ENCODE results near the gene MTHFD1L. TPM values are rescaled to one million over a fixed set of nuclear protein-coding genes. Genes with fewer than 3 reads are reported as not detected.

MTHFD1L gene
- total and polyA plus RNA-seq, 2 donors (not counting 1 experiment from before 2014, with no cell fraction given) = 36.1 to 48.9 TPM

GRCh38 chr6:150877928-150878327 is 12.4 kb downstream of the MTHFD1L start:
- Histone ChIP-seq H3K79me2 (ENCODE audit: control insufficient read depth, insufficient read depth, low read length) (peaks cover 44% of the 10 kb centered on the region), H3K9ac (ENCODE audit: insufficient read depth, low read length) (no peak overlapping the region), H3K9me3 (ENCODE audit: control insufficient read depth, insufficient read depth, low read depth, low read length) (no peaks in the 10 kb centered on the region), H3K4me2 (ENCODE audit: extremely low read depth, insufficient read depth, low read length) (no peak overlapping the region), H3K36me3 (ENCODE audit: control insufficient read depth, insufficient read depth, low read length) (no peaks in the 10 kb centered on the region), H4K20me1 (ENCODE audit: control insufficient read depth, extremely low read depth, insufficient read depth, low read length) (no peaks in the 10 kb centered on the region), H3K4me1 (ENCODE audit: control insufficient read depth, extremely low read depth, insufficient read depth, low read length) (peaks cover 6% of the 10 kb centered on the region), H3K27me3 (ENCODE audit: control insufficient read depth, insufficient read depth, low read length) (no peaks in the 10 kb centered on the region), H2AFZ (ENCODE audit: low read length) (no peak overlapping the region), H3K4me3 (replicated peaks in 1 of 4; ENCODE audit: control extremely low read depth in 1 of 4, insufficient read depth in 1 of 4, low read depth in 3 of 4, low read length in 4 of 4) (no peak overlapping the region), H3K27ac (ENCODE audit: insufficient read depth, low read length) (no peak overlapping the region)
- DNase-seq (ENCODE audit: low read depth in 2 of 2) = no peak
- TF ChIP-seq EZH2 (IDR thresholded peaks at IDR 0.05; ENCODE audit: low read length, missing control alignments) = no peak
- TF ChIP-seq CTCF (conservative IDR thresholded peaks at IDR 0.05 in 1 of 2, IDR thresholded peaks at IDR 0.05 in 1 of 2; ENCODE audit: low read depth in 1 of 2, low read length in 2 of 2) = no peak

GRCh38 chr6:150878347-150879213 is 13.1 kb downstream of the MTHFD1L start:
- Histone ChIP-seq H3K27me3 (ENCODE audit: control insufficient read depth, insufficient read depth, low read length) (no peaks in the 10 kb centered on the region), H3K4me1 (ENCODE audit: control insufficient read depth, extremely low read depth, insufficient read depth, low read length) (peaks cover 6% of the 10 kb centered on the region), H3K9ac (ENCODE audit: insufficient read depth, low read length) (no peak overlapping the region), H4K20me1 (ENCODE audit: control insufficient read depth, extremely low read depth, insufficient read depth, low read length) (no peaks in the 10 kb centered on the region), H3K4me3 (replicated peaks in 1 of 4; ENCODE audit: control extremely low read depth in 1 of 4, insufficient read depth in 1 of 4, low read depth in 3 of 4, low read length in 4 of 4) (no peak overlapping the region), H3K9me3 (ENCODE audit: control insufficient read depth, insufficient read depth, low read depth, low read length) (no peaks in the 10 kb centered on the region), H3K79me2 (ENCODE audit: control insufficient read depth, insufficient read depth, low read length) (peaks cover 38% of the 10 kb centered on the region), H3K36me3 (ENCODE audit: control insufficient read depth, insufficient read depth, low read length) (no peaks in the 10 kb centered on the region), H2AFZ (ENCODE audit: low read length) (no peak overlapping the region), H3K27ac (ENCODE audit: insufficient read depth, low read length) (no peak overlapping the region), H3K4me2 (ENCODE audit: extremely low read depth, insufficient read depth, low read length) (no peak overlapping the region)
- DNase-seq (ENCODE audit: low read depth in 2 of 2) = no peak
- TF ChIP-seq CTCF (conservative IDR thresholded peaks at IDR 0.05 in 1 of 2, IDR thresholded peaks at IDR 0.05 in 1 of 2; ENCODE audit: low read depth in 1 of 2, low read length in 2 of 2) (no peak), EZH2 (IDR thresholded peaks at IDR 0.05; ENCODE audit: low read length, missing control alignments) (no peak)

- H3K4me3 ChIP-seq (replicated peaks in 1 of 4; ENCODE audit: control extremely low read depth in 1 of 4, insufficient read depth in 1 of 4, low read depth in 3 of 4, low read length in 4 of 4) = no peak overlapping the region
- H3K9me3 ChIP-seq (ENCODE audit: control insufficient read depth, insufficient read depth, low read depth, low read length) = no peaks in the 10 kb centered on the region
- H3K27ac ChIP-seq (ENCODE audit: insufficient read depth, low read length) = no peak overlapping the region
- no peak overlapping the region for H2AFZ ChIP-seq (ENCODE audit: low read length)
- H3K4me2 ChIP-seq (ENCODE audit: extremely low read depth, insufficient read depth, low read length) = no peak overlapping the region
- H3K36me3 ChIP-seq (ENCODE audit: control insufficient read depth, insufficient read depth, low read length) = no peaks in the 10 kb centered on the region
- H4K20me1 ChIP-seq (ENCODE audit: control insufficient read depth, extremely low read depth, insufficient read depth, low read length) = no peaks in the 10 kb centered on the region
- H3K9ac ChIP-seq (ENCODE audit: insufficient read depth, low read length) = no peak overlapping the region
- no peaks in the 10 kb centered on the region for H3K27me3 ChIP-seq (ENCODE audit: control insufficient read depth, insufficient read depth, low read length)
- TF ChIP-seq EZH2 (IDR thresholded peaks at IDR 0.05; ENCODE audit: low read length, missing control alignments) = no peak
- TF ChIP-seq CTCF (conservative IDR thresholded peaks at IDR 0.05 in 1 of 2, IDR thresholded peaks at IDR 0.05 in 1 of 2; ENCODE audit: low read depth in 1 of 2, low read length in 2 of 2) = no peak
- no peak for DNase-seq (ENCODE audit: low read depth in 2 of 2)
- H3K79me2 ChIP-seq (ENCODE audit: control insufficient read depth, insufficient read depth, low read length) = peaks cover 24% of the 10 kb centered on the region
- peaks cover 6% of the 10 kb centered on the region for H3K4me1 ChIP-seq (ENCODE audit: control insufficient read depth, extremely low read depth, insufficient read depth, low read length)
Observed at GRCh38 chr6:150880336-150880735, 14.8 kb downstream of the MTHFD1L start.

Measured in fibroblast of lung (primary cell).